A549 (cell line): ENCODE measurements around the gene FOXB2.

Experiments used
- CTCF ChIP-seq: fragments of >200 bp; sonication (Bioruptor Twin); formaldehyde crosslinking; IDR thresholded peaks from 3 replicates; pipeline ENCODE4 v1.5.1; 2016
- MAFK ChIP-seq: fragments of 450-650 bp; IDR thresholded peaks from 2 replicates; pipeline ENCODE4 v1.6.1; 2014; ENCODE audit not compliant: partially characterized antibody
- POLR2A ChIP-seq: IDR thresholded peaks from 2 replicates; pipeline ENCODE4 v1.6.1; 2012; ENCODE audit warnings: mild to moderate bottlenecking, low read length

- TF ChIP-seq MAFK (no peak), CTCF (no peak), POLR2A (no peak)
Measured at GRCh38 chr9:76999261-76999660, 20.2 kb upstream of the FOXB2 start.
